ENCODE measurements around the gene DCC. TPM values are rescaled to one million over a fixed set of nuclear protein-coding genes. Genes with fewer than 3 reads are reported as not detected.

The DCC gene
- total RNA-seq, 2 donors from 2014 or later = 0.33 TPM; not detected in 1

GRCh38 chr18:52387175-52387574, 47.2 kb downstream of the DCC start:
- ATAC-seq = no peak
- DNase-seq = no peak
- no peaks in the 10 kb centered on the region for H3K36me3 ChIP-seq (replicated peaks in 1 of 2; ENCODE audit: insufficient read depth in 1 of 2, low read depth in 2 of 2)
- WGBS, 2 donors = 62 to 68% methylated on average over 3 of the region's 3 CpGs
- H3K27ac ChIP-seq = no peak overlapping the region
- H3K4me3 ChIP-seq = no peak overlapping the region
- H3K9me3 ChIP-seq = no peaks in the 10 kb centered on the region
- H3K4me1 ChIP-seq = no peaks in the 10 kb centered on the region
- TF ChIP-seq POLR2A (IDR thresholded peaks at IDR 0.05) (no peak), CTCF (IDR thresholded peaks at IDR 0.05) (no peak)
- intact Hi-C loops (cut with DNase I) = no loop called here
- no peaks in the 10 kb centered on the region for H3K27me3 ChIP-seq

GRCh38 chr18:52391810-52392559, 52.0 kb downstream of the DCC start:
- intact Hi-C loops (cut with DNase I) = no loop called here

GRCh38 chr18:52394602-52395001, 54.6 kb downstream of the DCC start:
- WGBS, 2 donors = 22 to 28% methylated on average over 2 of the region's 2 CpGs
- intact Hi-C loops (cut with DNase I) = no loop called here
- Histone ChIP-seq H3K27me3 (no peaks in the 10 kb centered on the region), H3K4me3 (no peak overlapping the region), H3K36me3 (replicated peaks in 1 of 2; ENCODE audit: insufficient read depth in 1 of 2, low read depth in 2 of 2) (no peaks in the 10 kb centered on the region), H3K27ac (no peak overlapping the region), H3K4me1 (no peaks in the 10 kb centered on the region), H3K9me3 (no peaks in the 10 kb centered on the region)
- TF ChIP-seq POLR2A (IDR thresholded peaks at IDR 0.05) (no peak), CTCF (IDR thresholded peaks at IDR 0.05) (no peak)
- DNase-seq (peak in 1 of 4 donors; percentile 13), ATAC-seq (no peak)

More at GRCh38 chr18:52391810-52392559, 52.0 kb downstream of the DCC start:
- Histone ChIP-seq H3K9me3 (no peaks in the 10 kb centered on the region), H3K4me3 (no peak overlapping the region), H3K4me1 (no peaks in the 10 kb centered on the region), H3K36me3 (replicated peaks in 1 of 2; ENCODE audit: insufficient read depth in 1 of 2, low read depth in 2 of 2) (no peaks in the 10 kb centered on the region), H3K27ac (no peak overlapping the region), H3K27me3 (no peaks in the 10 kb centered on the region)
- DNase-seq = no peak
- 74 to 79% methylated on average over 9 of the region's 9 CpGs for WGBS, 2 donors
- TF ChIP-seq CTCF (IDR thresholded peaks at IDR 0.05) (no peak), POLR2A (IDR thresholded peaks at IDR 0.05) (no peak)
- no peak for ATAC-seq

GRCh38 chr18:52395146-52395852, 55.3 kb downstream of the DCC start:
- H3K27me3 ChIP-seq = no peaks in the 10 kb centered on the region
- no peaks in the 10 kb centered on the region for H3K9me3 ChIP-seq
- 58 to 59% methylated on average over 5 of the region's 5 CpGs for whole genome bisulfite sequencing, 2 donors
- no peak overlapping the region for H3K4me3 ChIP-seq
- no peaks in the 10 kb centered on the region for H3K36me3 ChIP-seq (replicated peaks in 1 of 2; ENCODE audit: insufficient read depth in 1 of 2, low read depth in 2 of 2)
- H3K27ac ChIP-seq = no peak overlapping the region
- ATAC-seq = no peak
- no peak for DNase-seq
- H3K4me1 ChIP-seq = no peaks in the 10 kb centered on the region
- intact Hi-C loops (cut with DNase I) = no loop called here
- no peak for TF ChIP-seq CTCF (IDR thresholded peaks at IDR 0.05)
- TF ChIP-seq POLR2A (IDR thresholded peaks at IDR 0.05) = no peak

Data from body of pancreas (tissue), 4 donors.